ENCODE data around the gene MALT1. TPM values are rescaled to one million over a fixed set of nuclear protein-coding genes. Genes with fewer than 3 reads are reported as not detected.

The MALT1 gene
- total RNA-seq, 1 experiment from 2014 or later: 22.6 TPM

DNA sequence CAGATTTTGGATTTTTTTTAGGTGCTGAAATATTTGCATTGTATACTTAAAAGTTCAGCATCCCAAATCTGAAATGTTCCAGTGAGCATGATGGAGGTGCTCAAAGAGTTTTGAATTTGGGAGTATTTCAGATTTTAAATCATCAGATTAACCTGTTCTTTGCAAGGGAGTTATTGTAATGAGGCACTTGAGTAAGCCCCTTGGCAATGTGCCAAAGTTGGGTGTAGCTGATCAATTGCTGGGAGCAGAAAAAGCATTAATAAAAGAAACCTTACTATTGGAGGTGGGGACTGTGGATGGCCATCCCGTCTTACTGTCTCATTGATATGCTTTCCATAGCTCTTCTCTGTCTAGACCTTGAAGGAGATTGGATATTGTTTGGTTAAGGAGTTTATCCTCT lies 28.3 kb downstream of the MALT1 start:
- Mint-ChIP-seq H3K9me3 (ENCODE audit: unreplicated experiment) (no peaks in the 10 kb centered on the region), H3K4me1 (ENCODE audit: low read depth, unreplicated experiment) (no peaks in the 10 kb centered on the region), H3K27ac (ENCODE audit: unreplicated experiment) (no peak overlapping the region), H3K36me3 (ENCODE audit: insufficient read depth, unreplicated experiment) (peaks cover 33% of the 10 kb centered on the region), H3K4me3 (ENCODE audit: unreplicated experiment) (no peak overlapping the region), H3K27me3 (ENCODE audit: insufficient read depth, unreplicated experiment) (no peaks in the 10 kb centered on the region)
- Histone ChIP-seq H3K4me1 (no peaks in the 10 kb centered on the region), H3K36me3 (ENCODE audit: control insufficient read depth, insufficient read depth, low read length) (no peaks in the 10 kb centered on the region), H3K9me3 (no peaks in the 10 kb centered on the region), H3K27me3 (replicated peaks; ENCODE audit: control insufficient read depth, insufficient read depth, low read length) (no peaks in the 10 kb centered on the region), H3K4me3 (ENCODE audit: low read depth, low read length) (no peak overlapping the region)
- DNase-seq: no peak
- ChIA-PET CTCF (no interaction called here), POLR2A (no interaction called here)
- no TSS peak for BruUV-seq (replicated peaks)
- intact Hi-C loops (cut with micrococcal nuclease; ENCODE audit: unreplicated experiment): no loop called here
- TF ChIP-seq, protein P1, sequence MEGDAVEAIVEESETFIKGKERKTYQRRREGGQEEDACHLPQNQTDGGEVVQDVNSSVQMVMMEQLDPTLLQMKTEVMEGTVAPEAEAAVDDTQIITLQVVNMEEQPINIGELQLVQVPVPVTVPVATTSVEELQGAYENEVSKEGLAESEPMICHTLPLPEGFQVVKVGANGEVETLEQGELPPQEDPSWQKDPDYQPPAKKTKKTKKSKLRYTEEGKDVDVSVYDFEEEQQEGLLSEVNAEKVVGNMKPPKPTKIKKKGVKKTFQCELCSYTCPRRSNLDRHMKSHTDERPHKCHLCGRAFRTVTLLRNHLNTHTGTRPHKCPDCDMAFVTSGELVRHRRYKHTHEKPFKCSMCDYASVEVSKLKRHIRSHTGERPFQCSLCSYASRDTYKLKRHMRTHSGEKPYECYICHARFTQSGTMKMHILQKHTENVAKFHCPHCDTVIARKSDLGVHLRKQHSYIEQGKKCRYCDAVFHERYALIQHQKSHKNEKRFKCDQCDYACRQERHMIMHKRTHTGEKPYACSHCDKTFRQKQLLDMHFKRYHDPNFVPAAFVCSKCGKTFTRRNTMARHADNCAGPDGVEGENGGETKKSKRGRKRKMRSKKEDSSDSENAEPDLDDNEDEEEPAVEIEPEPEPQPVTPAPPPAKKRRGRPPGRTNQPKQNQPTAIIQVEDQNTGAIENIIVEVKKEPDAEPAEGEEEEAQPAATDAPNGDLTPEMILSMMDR (IDR thresholded peaks at IDR 0.05; ENCODE audit: insufficient read depth in 1 of 2, low read depth in 1 of 2, low read length in 1 of 2, severe bottlenecking in 1 of 2, unreplicated experiment in 1 of 2): no peak

DNA sequence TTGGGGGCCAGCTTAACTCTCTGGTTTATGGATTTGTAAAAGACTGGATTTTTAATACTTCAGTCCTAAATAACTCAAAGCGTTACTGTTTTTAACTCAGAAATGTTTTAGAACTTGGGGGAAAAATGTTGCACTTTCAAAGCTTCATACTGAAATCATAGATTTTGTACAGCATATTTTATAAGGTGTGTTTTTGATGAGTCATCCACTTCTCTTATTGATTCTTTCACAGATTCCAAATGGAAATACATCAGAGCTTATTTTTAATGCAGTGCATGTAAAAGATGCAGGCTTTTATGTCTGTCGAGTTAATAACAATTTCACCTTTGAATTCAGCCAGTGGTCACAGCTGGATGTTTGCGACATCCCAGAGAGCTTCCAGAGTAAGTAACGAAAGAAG lies 28.9 kb downstream of the MALT1 start:
- CTCF ChIA-PET: no interaction called here
- no peaks in the 10 kb centered on the region for H3K9me3 Mint-ChIP-seq (ENCODE audit: unreplicated experiment)
- no peak overlapping the region for H3K27ac Mint-ChIP-seq (ENCODE audit: unreplicated experiment)
- POLR2A ChIA-PET: no interaction called here
- DNase-seq: no peak
- BruUV-seq (replicated peaks): no TSS peak
- H3K36me3 Mint-ChIP-seq (ENCODE audit: insufficient read depth, unreplicated experiment): peaks cover 33% of the 10 kb centered on the region
- no peaks in the 10 kb centered on the region for H3K27me3 ChIP-seq (replicated peaks; ENCODE audit: control insufficient read depth, insufficient read depth, low read length)
- intact Hi-C loops (cut with micrococcal nuclease; ENCODE audit: unreplicated experiment): no loop called here
- no peak overlapping the region for H3K4me3 ChIP-seq (ENCODE audit: low read depth, low read length)
- no peaks in the 10 kb centered on the region for H3K4me1 ChIP-seq
- H3K9me3 ChIP-seq: no peaks in the 10 kb centered on the region
- no peak overlapping the region for H3K4me3 Mint-ChIP-seq (ENCODE audit: unreplicated experiment)
- H3K4me1 Mint-ChIP-seq (ENCODE audit: low read depth, unreplicated experiment): no peaks in the 10 kb centered on the region
- H3K27me3 Mint-ChIP-seq (ENCODE audit: insufficient read depth, unreplicated experiment): no peaks in the 10 kb centered on the region
- H3K36me3 ChIP-seq (ENCODE audit: control insufficient read depth, insufficient read depth, low read length): no peaks in the 10 kb centered on the region
- TF ChIP-seq, protein P1 (IDR thresholded peaks at IDR 0.05; ENCODE audit: insufficient read depth in 1 of 2, low read depth in 1 of 2, low read length in 1 of 2, severe bottlenecking in 1 of 2, unreplicated experiment in 1 of 2): no peak

DNA sequence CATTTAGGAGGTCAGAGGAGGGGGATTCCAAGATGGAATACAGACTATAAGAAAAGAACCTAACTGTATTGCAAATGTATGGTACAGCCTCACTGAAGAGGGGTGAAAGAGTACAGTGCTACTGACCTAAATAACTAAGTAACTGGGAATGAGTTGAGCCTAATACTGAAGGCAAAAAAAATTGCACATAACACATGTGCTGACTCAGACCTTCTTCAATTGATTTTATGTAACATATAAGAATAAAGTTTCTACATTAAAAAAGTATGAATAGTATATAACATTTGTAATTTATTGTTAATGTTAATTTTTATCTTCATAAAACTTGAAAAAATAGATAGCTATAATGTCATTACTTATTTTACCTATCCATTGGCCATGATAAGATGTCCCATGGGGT lies 41.7 kb downstream of the MALT1 start:
- no TSS peak for BruUV-seq (replicated peaks)
- intact Hi-C loops (cut with micrococcal nuclease; ENCODE audit: unreplicated experiment): no loop called here

More for the DNA sequence above, 41.7 kb downstream of the MALT1 start:
- H3K9me3 ChIP-seq: no peaks in the 10 kb centered on the region
- no peaks in the 10 kb centered on the region for H3K36me3 ChIP-seq (ENCODE audit: control insufficient read depth, insufficient read depth, low read length)
- H3K4me3 ChIP-seq (ENCODE audit: low read depth, low read length): no peak overlapping the region
- H3K27me3 ChIP-seq (replicated peaks; ENCODE audit: control insufficient read depth, insufficient read depth, low read length): no peaks in the 10 kb centered on the region
- H3K27me3 Mint-ChIP-seq (ENCODE audit: insufficient read depth, unreplicated experiment): no peaks in the 10 kb centered on the region
- no peaks in the 10 kb centered on the region for H3K4me1 ChIP-seq
- ChIA-PET POLR2A (no interaction called here), CTCF (no interaction called here)
- H3K9me3 Mint-ChIP-seq (ENCODE audit: unreplicated experiment): no peaks in the 10 kb centered on the region
- no peak overlapping the region for H3K27ac Mint-ChIP-seq (ENCODE audit: unreplicated experiment)
- TF ChIP-seq, protein P1 (IDR thresholded peaks at IDR 0.05; ENCODE audit: insufficient read depth in 1 of 2, low read depth in 1 of 2, low read length in 1 of 2, severe bottlenecking in 1 of 2, unreplicated experiment in 1 of 2): no peak
- peaks cover 11% of the 10 kb centered on the region for H3K36me3 Mint-ChIP-seq (ENCODE audit: insufficient read depth, unreplicated experiment)
- DNase-seq: no peak
- H3K4me3 Mint-ChIP-seq (ENCODE audit: unreplicated experiment): no peak overlapping the region
- no peaks in the 10 kb centered on the region for H3K4me1 Mint-ChIP-seq (ENCODE audit: low read depth, unreplicated experiment)

Data from Caco-2 (cell line).